ENCODE measurements around the gene SMOC2.

DNA sequence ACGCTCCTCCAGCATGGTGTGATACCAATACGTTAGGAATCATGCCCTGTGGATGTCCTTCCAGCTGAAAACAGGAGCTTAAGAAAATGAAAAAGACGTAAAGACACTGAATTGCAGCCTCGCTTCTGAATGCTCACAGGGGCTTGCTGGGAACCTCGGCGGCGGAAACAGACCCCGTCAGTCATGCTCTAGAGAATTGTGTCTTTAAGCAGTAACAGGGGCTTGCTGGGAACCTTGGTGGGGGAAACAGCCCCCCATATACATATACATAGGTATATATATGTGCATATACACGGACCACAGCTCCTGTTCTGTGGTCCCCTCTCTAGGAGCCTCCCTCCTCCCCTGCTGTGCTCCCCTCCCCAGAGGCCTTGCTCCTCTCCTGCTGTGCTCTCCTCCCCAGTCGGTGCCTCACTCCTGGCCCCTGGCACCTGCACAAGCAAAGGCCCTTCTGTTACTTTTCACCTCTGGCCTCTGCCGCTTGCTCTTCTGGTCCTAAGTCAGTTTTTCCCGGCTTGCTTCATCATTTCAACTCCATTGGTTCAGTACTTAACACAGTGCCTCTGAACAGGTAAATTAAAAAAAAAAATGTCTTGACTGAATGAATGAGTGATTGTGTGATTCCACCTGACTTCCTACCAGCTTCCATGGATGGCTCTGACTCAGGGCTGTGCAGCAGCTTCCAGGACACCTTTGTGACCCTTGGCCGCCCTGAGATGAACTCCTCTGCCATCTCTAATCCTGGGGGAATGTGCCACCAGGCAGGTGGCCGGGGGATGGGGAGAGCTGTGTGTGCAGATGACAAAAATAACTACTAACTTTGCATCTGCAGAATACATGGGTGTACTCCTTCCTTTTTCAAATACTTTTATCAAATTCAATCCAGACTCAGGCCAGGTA lies 246.1 kb downstream of the SMOC2 start:
- TF ChIP-seq RAD21 (conservative IDR thresholded peaks at IDR 0.05 in 1 of 2, IDR thresholded peaks at IDR 0.05 in 1 of 2): no peak
- no peak for TF ChIP-seq POLR2A (IDR thresholded peaks at IDR 0.05; ENCODE audit: low read length)
- TF ChIP-seq, protein P1, sequence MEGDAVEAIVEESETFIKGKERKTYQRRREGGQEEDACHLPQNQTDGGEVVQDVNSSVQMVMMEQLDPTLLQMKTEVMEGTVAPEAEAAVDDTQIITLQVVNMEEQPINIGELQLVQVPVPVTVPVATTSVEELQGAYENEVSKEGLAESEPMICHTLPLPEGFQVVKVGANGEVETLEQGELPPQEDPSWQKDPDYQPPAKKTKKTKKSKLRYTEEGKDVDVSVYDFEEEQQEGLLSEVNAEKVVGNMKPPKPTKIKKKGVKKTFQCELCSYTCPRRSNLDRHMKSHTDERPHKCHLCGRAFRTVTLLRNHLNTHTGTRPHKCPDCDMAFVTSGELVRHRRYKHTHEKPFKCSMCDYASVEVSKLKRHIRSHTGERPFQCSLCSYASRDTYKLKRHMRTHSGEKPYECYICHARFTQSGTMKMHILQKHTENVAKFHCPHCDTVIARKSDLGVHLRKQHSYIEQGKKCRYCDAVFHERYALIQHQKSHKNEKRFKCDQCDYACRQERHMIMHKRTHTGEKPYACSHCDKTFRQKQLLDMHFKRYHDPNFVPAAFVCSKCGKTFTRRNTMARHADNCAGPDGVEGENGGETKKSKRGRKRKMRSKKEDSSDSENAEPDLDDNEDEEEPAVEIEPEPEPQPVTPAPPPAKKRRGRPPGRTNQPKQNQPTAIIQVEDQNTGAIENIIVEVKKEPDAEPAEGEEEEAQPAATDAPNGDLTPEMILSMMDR (IDR thresholded peaks at IDR 0.05): no peak
- TF ChIP-seq MYC (IDR thresholded peaks at IDR 0.05; ENCODE audit: borderline replicate concordance, low read length): no peak
- TF ChIP-seq EHMT2 (IDR thresholded peaks at IDR 0.05; ENCODE audit: low read depth): no peak
- TF ChIP-seq BHLHE40 (IDR thresholded peaks at IDR 0.05; ENCODE audit: low read depth, low read length): no peak
- no peak for TF ChIP-seq EP300 (IDR thresholded peaks at IDR 0.05)
- TF ChIP-seq, protein P2, sequence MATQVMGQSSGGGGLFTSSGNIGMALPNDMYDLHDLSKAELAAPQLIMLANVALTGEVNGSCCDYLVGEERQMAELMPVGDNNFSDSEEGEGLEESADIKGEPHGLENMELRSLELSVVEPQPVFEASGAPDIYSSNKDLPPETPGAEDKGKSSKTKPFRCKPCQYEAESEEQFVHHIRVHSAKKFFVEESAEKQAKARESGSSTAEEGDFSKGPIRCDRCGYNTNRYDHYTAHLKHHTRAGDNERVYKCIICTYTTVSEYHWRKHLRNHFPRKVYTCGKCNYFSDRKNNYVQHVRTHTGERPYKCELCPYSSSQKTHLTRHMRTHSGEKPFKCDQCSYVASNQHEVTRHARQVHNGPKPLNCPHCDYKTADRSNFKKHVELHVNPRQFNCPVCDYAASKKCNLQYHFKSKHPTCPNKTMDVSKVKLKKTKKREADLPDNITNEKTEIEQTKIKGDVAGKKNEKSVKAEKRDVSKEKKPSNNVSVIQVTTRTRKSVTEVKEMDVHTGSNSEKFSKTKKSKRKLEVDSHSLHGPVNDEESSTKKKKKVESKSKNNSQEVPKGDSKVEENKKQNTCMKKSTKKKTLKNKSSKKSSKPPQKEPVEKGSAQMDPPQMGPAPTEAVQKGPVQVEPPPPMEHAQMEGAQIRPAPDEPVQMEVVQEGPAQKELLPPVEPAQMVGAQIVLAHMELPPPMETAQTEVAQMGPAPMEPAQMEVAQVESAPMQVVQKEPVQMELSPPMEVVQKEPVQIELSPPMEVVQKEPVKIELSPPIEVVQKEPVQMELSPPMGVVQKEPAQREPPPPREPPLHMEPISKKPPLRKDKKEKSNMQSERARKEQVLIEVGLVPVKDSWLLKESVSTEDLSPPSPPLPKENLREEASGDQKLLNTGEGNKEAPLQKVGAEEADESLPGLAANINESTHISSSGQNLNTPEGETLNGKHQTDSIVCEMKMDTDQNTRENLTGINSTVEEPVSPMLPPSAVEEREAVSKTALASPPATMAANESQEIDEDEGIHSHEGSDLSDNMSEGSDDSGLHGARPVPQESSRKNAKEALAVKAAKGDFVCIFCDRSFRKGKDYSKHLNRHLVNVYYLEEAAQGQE (IDR thresholded peaks at IDR 0.05): no peak
- no peak for TF ChIP-seq JUN (IDR thresholded peaks at IDR 0.05)
- TF ChIP-seq NPAS2 (CRISPR knock-in tag; IDR thresholded peaks at IDR 0.05; ENCODE audit: borderline replicate concordance): no peak
- TF ChIP-seq SMC3 (IDR thresholded peaks at IDR 0.05): no peak
- no peak for TF ChIP-seq RARB (CRISPR knock-in tag; IDR thresholded peaks at IDR 0.05)

Measured in A549 (cell line).